IPS DF 6.9 (cell line): ENCODE measurements around the gene SLC24A5.
A peak's percentile ranks its signal among the peaks of the same experiment; 100 is the strongest.

Source experiments
- DNase-seq: peaks from one replicate; pipeline ENCODE4 v3.0.0-alpha.2; 2013; ENCODE audit warnings: low read depth, low spot score
- H3K27ac ChIP-seq: one replicate; pipeline ENCODE4 v1.5.1; 2013; ENCODE audit warnings: low read length, control low read depth
- H3K27me3 ChIP-seq: 2 replicates; pipeline ENCODE4 v1.6.1; 2013; ENCODE audit warnings: mild to moderate bottlenecking, low read length; ENCODE audit not compliant: control insufficient read depth, insufficient read depth
- H3K36me3 ChIP-seq: 2 replicates; pipeline ENCODE4 v1.6.1; 2013; ENCODE audit warnings: low read length; ENCODE audit not compliant: control insufficient read depth, insufficient read depth
- H3K4me1 ChIP-seq: 2 replicates; pipeline ENCODE4 v1.6.1; 2013; ENCODE audit warnings: low read length; ENCODE audit not compliant: control insufficient read depth, insufficient read depth
- H3K4me3 ChIP-seq: 2 replicates; pipeline ENCODE4 v1.5.1; 2013; ENCODE audit warnings: mild to moderate bottlenecking, low read length
- H3K9me3 ChIP-seq: 2 replicates; pipeline ENCODE4 v1.6.1; 2013; ENCODE audit warnings: low read length, inconsistent platforms; ENCODE audit not compliant: control insufficient read depth, insufficient read depth
- WGBS: extraction: QIAGEN DNeasy Blood & Tissue Kit; methylation state at CpG from one replicate; pipeline ENCODE4 v1.1.7; 2013; ENCODE audit warnings: mixed read lengths, missing lambda C conversion rate; ENCODE audit not compliant: insufficient read length, insufficient coverage; 5-methylcytosine and 5-hydroxymethylcytosine counted together

SLC24A5 gene

DNA sequence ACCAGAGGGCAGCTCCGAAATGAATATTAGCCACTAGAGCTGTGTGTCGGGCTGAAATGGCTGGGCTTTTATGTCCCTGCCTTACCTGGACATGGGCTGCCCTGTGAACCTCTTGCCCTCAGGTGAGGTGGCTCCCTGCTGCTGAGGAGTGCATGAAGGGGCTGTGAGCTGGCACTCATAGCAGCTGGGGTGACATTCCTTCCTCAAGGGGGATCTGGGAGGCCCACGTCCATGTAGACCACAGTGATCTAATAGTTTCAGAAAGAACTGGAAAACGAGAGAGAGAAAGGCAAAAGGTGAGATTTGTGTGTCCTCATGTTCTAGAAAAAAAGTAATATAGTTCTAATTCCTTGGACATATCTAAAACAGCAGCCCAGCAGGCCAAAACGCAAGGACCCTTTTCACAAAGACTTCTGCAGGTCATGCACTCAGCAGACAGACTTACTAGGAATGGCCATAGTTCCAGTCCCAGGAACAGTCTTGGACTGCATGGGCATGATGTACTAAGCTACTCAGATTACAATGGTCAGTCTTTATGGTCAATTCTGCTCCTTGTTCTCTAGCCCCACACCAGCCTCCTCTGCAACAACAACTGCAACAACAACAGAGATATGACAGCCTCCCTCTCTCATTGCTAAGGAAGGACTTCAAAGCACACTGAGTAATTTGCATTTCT lies 10.8 kb upstream of the SLC24A5 start:
- Histone ChIP-seq H3K27me3 (no peaks in the 10 kb centered on the region), H3K4me3 (no peak overlapping the region), H3K4me1 (no peaks in the 10 kb centered on the region), H3K36me3 (no peaks in the 10 kb centered on the region), H3K9me3 (no peaks in the 10 kb centered on the region), H3K27ac (no peak overlapping the region)
- WGBS = no CpG with 5 or more reads among the region's 5 CpGs
- no peak for DNase-seq

DNA sequence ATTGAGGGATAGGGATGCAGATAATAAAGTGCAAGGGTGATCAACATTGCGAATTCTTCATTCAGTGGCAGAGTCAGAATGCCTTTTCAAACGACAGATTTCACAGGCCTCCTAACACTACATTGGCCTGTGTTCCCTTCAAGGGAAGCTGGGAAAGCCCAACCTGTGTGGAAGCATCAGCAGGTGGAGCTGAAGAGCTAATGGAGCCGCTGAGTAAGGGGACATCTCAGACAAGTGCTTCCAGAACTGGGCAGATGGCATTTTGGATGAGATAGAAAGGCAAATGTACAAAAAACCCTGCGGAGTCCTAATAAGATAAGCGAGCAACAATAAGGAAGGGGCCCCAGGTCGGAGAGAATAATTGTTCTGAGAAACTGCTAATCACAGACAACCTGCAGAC lies 8.5 kb upstream of the SLC24A5 start:
- Histone ChIP-seq H3K4me1 (no peaks in the 10 kb centered on the region), H3K4me3 (no peak overlapping the region), H3K9me3 (no peaks in the 10 kb centered on the region), H3K36me3 (no peaks in the 10 kb centered on the region), H3K27me3 (no peaks in the 10 kb centered on the region), H3K27ac (no peak overlapping the region)
- DNase-seq = peak; percentile 67
- whole genome bisulfite sequencing = no CpG with 5 or more reads among the region's 6 CpGs

DNA sequence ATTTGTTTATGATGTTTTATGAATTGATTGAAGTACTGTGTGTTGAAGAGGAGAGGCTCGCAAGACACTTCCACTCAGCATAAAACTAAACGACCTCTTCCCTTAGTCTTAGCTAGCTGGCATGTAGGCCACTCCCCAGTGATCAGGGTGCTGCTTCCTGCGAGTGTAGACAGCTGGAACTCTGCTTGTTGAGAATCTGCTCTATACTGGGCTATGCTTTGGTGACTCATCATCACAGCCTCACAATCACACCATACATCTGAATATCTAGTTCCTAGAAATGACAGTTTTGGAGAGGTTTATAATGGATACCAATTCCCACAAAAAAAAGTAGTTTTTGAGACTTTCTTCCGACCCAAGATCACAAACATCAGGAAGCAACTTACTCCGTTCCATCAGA lies 1.5 kb upstream of the SLC24A5 start:
- H3K9me3 ChIP-seq = no peaks in the 10 kb centered on the region
- no CpG with 5 or more reads among the region's 5 CpGs for WGBS
- no peak overlapping the region for H3K27ac ChIP-seq
- no peak for DNase-seq
- H3K27me3 ChIP-seq = no peaks in the 10 kb centered on the region
- H3K4me3 ChIP-seq = no peak overlapping the region
- 0 out of 2 replicates have a peak, but pooled peaks cover 1% of the 10 kb centered on the region for H3K4me1 ChIP-seq
- H3K36me3 ChIP-seq = no peaks in the 10 kb centered on the region

DNA sequence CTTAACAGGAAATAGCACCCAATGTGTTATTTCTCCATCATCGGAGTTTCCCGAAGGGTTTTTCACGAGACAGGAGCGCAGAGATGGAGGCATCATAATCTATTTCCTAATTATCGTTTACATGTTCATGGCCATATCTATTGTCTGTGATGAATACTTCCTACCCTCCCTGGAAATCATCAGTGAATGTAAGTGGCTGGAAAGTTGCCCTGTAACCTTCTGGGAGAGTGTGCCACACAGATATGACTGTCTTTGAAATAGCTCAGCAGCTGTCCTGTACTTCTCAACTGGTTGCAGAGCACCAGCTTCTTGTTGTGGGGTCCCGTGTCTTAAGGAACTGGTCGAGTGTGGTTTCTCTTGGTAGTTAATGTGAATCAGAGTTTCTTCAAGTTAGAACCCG lies 1.1 kb downstream of the SLC24A5 start:
- Histone ChIP-seq H3K4me1 (0 out of 2 replicates have a peak, but pooled peaks cover 1% of the 10 kb centered on the region), H3K27ac (no peak overlapping the region), H3K4me3 (no peak overlapping the region), H3K9me3 (no peaks in the 10 kb centered on the region), H3K36me3 (no peaks in the 10 kb centered on the region), H3K27me3 (no peaks in the 10 kb centered on the region)
- no CpG with 5 or more reads among the region's 8 CpGs for WGBS
- DNase-seq = no peak

DNA sequence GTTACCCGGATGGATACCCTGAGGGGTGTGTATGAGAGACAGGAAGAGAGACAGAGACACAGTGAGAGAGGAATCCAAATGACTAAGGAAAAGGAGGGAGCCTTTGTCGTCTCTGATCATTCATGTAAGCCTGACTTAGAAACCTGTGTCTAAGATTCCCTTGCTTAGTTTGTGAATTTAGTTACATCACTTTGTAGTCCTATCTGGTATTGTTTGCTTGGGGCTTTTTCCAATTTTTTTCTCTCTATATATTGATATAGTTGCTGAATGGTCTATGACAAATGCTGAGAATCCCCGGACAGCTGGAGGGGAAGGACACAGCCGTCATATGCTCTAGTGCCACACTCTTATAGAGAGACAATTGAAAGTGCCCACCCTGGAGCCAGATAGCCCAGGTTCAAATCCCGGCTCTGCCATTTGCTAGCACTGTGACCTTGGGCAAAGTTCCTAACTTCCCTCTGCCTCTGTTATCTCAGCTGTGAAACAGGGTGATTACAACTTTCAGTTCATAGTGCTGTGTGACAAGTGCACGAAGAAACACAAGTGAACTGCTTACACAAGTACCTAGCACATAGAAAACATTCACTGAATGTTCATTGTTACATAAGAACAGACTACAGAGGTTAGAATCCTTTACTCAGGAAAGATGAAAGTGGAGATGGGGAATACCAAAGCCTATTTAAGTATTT lies 6.0 kb downstream of the SLC24A5 start:
- Histone ChIP-seq H3K4me1 (peaks cover 1% of the 10 kb centered on the region; the same call in 1 of the 2 replicates), H3K27me3 (no peaks in the 10 kb centered on the region), H3K27ac (no peak overlapping the region), H3K4me3 (no peak overlapping the region), H3K36me3 (no peaks in the 10 kb centered on the region), H3K9me3 (no peaks in the 10 kb centered on the region)
- no CpG with 5 or more reads among the region's 6 CpGs for WGBS
- no peak for DNase-seq

DNA sequence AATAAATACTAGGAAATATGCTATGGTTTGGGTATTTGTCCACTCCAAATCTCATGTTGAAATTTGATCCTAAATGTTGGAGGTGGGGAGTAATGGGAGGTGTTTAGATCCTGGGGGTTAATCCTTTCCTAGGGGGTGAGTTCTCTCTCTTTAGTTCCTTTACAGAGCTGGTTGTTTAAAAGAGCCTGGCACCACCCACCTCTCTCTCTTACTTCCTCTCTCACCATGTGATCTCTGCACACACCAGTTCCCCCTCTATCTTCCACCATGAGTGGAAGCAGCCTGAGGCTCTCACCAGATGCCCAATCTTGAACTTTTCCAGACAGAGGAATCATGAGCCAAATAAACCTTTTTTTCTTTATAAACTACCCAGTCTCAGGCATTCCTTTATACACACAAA lies 10.5 kb downstream of the SLC24A5 start:
- no peak for DNase-seq
- Histone ChIP-seq H3K36me3 (no peaks in the 10 kb centered on the region), H3K9me3 (no peaks in the 10 kb centered on the region), H3K4me1 (no peaks in the 10 kb centered on the region; the same call in 1 of the 2 replicates), H3K4me3 (no peak overlapping the region), H3K27ac (no peak overlapping the region), H3K27me3 (no peaks in the 10 kb centered on the region)

DNA sequence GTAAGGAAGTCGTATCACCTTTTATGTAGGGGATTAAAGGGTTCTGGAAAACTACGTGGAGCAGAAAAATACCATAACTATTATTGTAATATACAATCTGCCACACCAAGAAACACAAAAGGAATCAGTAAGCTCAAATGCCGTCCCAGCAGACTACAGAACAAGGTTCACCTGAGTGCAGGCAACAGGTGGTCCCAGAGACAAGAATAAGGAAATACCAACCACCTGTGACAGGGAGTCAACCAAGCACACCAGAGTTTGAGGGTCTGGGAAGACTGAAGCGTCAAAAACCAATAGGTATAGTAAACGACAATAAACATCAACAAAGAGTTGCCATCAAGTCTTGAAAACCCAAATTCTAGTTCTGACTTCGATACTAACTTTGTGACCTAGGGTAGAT lies 12.1 kb downstream of the SLC24A5 start:
- H3K27me3 ChIP-seq = no peaks in the 10 kb centered on the region
- WGBS = no CpG with 5 or more reads among the region's 6 CpGs
- no peak overlapping the region for H3K4me3 ChIP-seq
- DNase-seq = no peak
- H3K27ac ChIP-seq = no peak overlapping the region
- H3K36me3 ChIP-seq = no peaks in the 10 kb centered on the region
- H3K9me3 ChIP-seq = no peaks in the 10 kb centered on the region
- H3K4me1 ChIP-seq = no peaks in the 10 kb centered on the region; the same call in 1 of the 2 replicates

DNA sequence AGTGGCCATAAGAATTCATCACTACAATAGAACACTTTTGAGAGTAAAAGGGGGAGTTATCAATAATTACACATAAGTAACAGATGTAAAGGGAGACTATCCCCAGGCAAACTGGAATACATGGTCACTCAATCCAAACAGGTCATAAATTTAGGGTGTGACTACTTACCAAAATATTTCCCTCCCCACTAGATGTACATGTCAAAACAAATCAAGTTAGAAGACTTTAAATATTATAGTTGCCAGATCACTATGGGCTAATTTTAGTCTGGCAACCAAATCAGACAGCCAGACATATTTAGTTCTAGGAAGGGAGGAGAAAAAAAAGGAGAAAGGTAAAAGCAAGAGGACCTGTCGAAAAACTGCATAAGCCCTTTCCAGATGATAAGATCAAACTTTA lies 23.1 kb downstream of the SLC24A5 start:
- no CpG with 5 or more reads among the region's 1 CpG for WGBS
- H3K36me3 ChIP-seq = no peaks in the 10 kb centered on the region; the same call in 1 of the 2 replicates
- no peaks in the 10 kb centered on the region for H3K27me3 ChIP-seq
- no peak overlapping the region for H3K4me3 ChIP-seq
- no peaks in the 10 kb centered on the region for H3K4me1 ChIP-seq
- no peak for DNase-seq
- H3K9me3 ChIP-seq = no peaks in the 10 kb centered on the region
- H3K27ac ChIP-seq = no peak overlapping the region

DNA sequence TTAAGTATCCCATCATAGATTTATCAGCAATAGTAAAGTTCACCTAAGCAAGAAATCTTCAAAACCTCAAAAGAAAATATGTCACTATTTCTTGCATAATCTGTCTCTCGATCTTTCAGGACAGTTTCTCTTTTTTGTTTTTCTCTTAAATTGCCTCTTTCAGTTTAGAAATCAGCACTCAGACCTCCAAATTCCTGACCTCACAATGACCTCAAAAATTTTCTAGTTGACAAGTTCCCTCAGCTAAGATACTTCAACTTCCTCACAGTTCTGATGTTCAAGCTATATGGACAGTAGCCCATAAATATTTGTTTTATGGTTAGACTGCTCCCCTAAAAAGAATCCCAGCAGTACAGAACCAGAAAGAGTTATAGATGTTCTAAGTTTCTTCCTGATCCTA lies 24.1 kb downstream of the SLC24A5 start:
- DNase-seq = no peak
- Histone ChIP-seq H3K9me3 (no peaks in the 10 kb centered on the region), H3K27ac (no peak overlapping the region), H3K4me1 (no peaks in the 10 kb centered on the region), H3K36me3 (no peaks in the 10 kb centered on the region; the same call in 1 of the 2 replicates), H3K27me3 (no peaks in the 10 kb centered on the region), H3K4me3 (no peak overlapping the region)
- no CpG with 5 or more reads among the region's 1 CpG for WGBS

DNA sequence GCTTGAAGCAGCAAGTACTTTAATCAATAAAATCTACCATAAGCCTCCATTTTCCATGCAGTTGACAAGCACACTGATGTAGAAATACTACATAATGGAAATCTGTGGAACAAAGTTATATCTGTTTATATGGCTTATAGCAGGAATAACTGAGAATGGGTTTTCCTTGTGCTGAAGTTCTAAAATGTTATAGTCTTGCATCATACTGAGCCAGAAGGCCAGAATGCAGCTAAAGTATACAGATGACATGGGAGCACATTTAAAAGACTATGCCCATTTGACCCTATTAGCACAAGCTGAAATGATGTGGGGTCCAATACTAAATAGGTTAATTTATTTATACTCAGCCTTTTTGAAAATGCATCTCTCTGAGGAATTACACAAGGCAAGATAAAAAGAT lies 25.1 kb downstream of the SLC24A5 start:
- Histone ChIP-seq H3K27ac (no peak overlapping the region), H3K9me3 (no peaks in the 10 kb centered on the region), H3K36me3 (no peaks in the 10 kb centered on the region; the same call in 1 of the 2 replicates), H3K27me3 (no peaks in the 10 kb centered on the region), H3K4me1 (no peaks in the 10 kb centered on the region), H3K4me3 (no peak overlapping the region)
- no peak for DNase-seq

DNA sequence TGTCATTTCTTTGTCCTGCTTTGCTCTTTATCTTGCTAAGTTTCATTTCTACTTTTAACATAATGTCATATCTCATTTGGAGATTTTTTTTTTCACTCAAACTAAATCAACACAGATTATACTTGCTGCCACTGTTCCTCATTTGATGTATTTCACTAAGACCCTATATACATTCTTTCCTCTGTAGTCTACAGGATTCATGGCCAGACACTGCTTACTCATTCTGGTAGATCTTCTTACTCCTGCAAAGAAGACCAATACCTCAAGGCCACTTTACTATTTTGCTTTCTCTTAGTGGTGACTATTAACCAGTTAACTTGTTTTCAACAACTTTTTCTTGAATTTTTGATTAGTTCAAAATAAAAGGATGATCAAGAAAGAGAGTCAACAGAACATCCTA lies 26.6 kb downstream of the SLC24A5 start:
- Histone ChIP-seq H3K9me3 (no peaks in the 10 kb centered on the region), H3K4me3 (no peak overlapping the region), H3K27ac (no peak overlapping the region), H3K27me3 (no peaks in the 10 kb centered on the region), H3K36me3 (no peaks in the 10 kb centered on the region; the same call in 1 of the 2 replicates), H3K4me1 (no peaks in the 10 kb centered on the region)
- no peak for DNase-seq
